ENCODE results near the gene ATP7B.

ATP7B gene

DNA sequence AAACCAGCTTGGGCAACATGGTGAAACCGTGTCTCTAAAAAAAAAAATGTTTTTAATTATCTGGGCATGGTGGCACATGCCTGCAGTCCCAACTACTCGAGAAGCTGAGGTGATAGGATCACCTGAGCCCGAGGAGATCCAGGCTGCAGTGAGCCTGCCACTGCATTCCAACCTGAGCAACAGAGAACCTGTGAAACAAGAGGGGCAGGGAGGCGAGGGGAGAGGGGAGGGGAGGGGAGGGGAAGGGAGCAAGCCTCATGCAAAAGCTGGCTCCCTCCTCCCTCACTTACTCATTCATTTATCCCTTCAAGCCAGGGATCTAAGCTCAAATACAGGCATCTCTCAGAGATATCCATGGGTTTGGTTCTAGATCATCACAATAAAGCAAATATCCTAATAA lies 8.9 kb downstream of the ATP7B start:
- DNase-seq (ENCODE audit: low read depth), result no peak
- in situ Hi-C loops (cut with HindIII; ENCODE audit: low sequenced_read_pairs), result no loop called here
- TF ChIP-seq, protein P1, sequence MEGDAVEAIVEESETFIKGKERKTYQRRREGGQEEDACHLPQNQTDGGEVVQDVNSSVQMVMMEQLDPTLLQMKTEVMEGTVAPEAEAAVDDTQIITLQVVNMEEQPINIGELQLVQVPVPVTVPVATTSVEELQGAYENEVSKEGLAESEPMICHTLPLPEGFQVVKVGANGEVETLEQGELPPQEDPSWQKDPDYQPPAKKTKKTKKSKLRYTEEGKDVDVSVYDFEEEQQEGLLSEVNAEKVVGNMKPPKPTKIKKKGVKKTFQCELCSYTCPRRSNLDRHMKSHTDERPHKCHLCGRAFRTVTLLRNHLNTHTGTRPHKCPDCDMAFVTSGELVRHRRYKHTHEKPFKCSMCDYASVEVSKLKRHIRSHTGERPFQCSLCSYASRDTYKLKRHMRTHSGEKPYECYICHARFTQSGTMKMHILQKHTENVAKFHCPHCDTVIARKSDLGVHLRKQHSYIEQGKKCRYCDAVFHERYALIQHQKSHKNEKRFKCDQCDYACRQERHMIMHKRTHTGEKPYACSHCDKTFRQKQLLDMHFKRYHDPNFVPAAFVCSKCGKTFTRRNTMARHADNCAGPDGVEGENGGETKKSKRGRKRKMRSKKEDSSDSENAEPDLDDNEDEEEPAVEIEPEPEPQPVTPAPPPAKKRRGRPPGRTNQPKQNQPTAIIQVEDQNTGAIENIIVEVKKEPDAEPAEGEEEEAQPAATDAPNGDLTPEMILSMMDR (IDR thresholded peaks at IDR 0.05; ENCODE audit: low read depth, low read length, missing control alignments), result no peak
- H3K4me3 ChIP-seq (ENCODE audit: low read depth, low read length), result no peak overlapping the region

DNA sequence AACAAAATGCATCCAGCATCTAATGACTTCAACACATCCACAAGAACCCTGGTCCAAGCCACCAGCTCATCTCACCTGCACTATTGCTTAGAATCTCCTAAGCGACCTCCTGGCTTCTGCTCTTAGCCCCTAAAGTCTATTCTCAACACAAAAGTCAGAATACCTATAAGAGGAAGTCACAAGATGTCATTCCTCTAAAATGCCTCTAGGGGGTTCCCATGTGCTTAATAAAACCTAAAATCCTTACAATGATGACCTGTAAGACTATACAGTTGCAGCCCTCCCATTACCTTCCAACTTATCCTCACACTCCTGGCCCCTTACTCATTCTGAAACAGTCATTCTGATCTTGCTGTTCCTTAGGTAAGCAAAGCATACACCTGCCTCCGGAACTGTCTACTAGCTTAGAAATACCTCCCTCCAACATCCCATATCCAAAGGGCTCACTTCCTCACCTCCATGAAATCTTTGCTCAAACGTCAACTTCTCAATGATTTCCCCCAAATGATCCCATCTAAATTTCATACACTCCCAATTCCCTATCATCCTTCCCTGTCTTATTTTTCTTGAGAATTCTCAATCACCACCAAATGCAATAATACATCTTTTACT lies 10.0 kb downstream of the ATP7B start:
- peak; percentile 5 for DNase-seq (ENCODE audit: low read depth)
- TF ChIP-seq, protein P1 (IDR thresholded peaks at IDR 0.05; ENCODE audit: low read depth, low read length, missing control alignments), result peak; percentile 67
- no peak overlapping the region for H3K4me3 ChIP-seq (ENCODE audit: low read depth, low read length)
- in situ Hi-C loops (cut with HindIII; ENCODE audit: low sequenced_read_pairs), result no loop called here

DNA sequence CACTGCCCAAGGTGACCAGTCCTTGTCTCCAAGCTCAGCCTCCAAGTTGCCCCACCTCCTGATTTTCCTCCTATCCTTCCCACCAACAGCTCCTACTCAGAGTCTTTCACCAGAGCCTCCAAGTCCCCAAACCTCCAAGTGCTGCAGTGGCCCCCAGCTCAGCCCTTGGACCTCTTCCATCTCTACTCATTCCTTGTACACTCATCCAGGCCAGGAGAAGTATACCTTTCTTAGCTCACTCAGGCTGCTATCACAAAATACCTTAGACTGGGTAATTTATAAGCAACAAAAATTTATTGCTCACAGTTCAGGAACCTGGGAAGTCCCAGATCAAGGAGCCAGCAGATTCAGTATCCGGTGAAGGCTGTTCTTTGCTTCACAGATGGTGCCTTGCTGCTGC lies 11.3 kb downstream of the ATP7B start:
- no peak for DNase-seq (ENCODE audit: low read depth)
- H3K4me3 ChIP-seq (ENCODE audit: low read depth, low read length), result no peak overlapping the region
- in situ Hi-C loops (cut with HindIII; ENCODE audit: low sequenced_read_pairs), result no loop called here
- TF ChIP-seq, protein P1 (IDR thresholded peaks at IDR 0.05; ENCODE audit: low read depth, low read length, missing control alignments), result no peak

- in situ Hi-C loops (cut with HindIII; ENCODE audit: low sequenced_read_pairs), result no loop called here
- H3K4me3 ChIP-seq (ENCODE audit: low read depth, low read length), result no peak overlapping the region
- TF ChIP-seq, protein P1 (IDR thresholded peaks at IDR 0.05; ENCODE audit: low read depth, low read length, missing control alignments), result no peak
- peak; percentile 4 for DNase-seq (ENCODE audit: low read depth)
Measured at GRCh38 chr13:51999510-51999911, 11.7 kb downstream of the ATP7B start.

GRCh38 chr13:51998723-51999509 lies 12.3 kb downstream of the ATP7B start:
- in situ Hi-C loops (cut with HindIII; ENCODE audit: low sequenced_read_pairs), result no loop called here
- DNase-seq (ENCODE audit: low read depth), result no peak
- H3K4me3 ChIP-seq (ENCODE audit: low read depth, low read length), result no peak overlapping the region
- TF ChIP-seq, protein P1 (IDR thresholded peaks at IDR 0.05; ENCODE audit: low read depth, low read length, missing control alignments), result no peak

DNA sequence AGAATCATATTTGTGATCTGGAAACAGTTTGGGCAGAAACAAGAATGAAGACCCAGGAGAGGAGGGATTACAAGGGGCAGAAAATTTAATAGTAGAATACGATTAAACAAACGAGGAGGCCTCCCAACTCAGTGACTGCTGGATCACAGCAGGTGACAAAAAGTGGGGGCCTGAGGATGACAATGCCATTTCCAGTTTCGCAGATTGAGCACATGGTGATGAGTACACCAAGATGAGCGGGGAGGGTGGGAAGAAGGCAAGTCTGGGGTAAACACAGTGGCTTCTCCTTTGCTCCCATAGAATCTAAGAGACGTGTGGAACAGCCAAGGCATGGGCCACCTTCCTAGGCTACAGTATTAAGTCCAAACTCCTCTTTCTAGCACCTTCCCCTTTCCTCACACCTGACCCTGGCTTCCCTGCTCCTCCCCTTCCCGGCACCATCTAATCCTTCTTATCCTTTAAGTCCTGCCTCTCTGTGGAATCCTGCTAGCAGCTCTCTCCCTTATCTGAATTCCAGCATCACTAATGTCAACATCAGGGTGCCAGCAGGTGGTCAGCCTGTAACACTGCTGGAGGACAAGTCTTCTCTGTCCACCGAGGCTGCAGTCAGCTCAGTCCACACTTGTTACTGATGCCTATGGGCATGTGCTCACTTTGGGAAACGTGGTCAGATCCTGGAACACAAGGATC lies 13.5 kb downstream of the ATP7B start:
- no peak overlapping the region for H3K4me3 ChIP-seq (ENCODE audit: low read depth, low read length)
- TF ChIP-seq, protein P1 (IDR thresholded peaks at IDR 0.05; ENCODE audit: low read depth, low read length, missing control alignments), result no peak
- in situ Hi-C loops (cut with HindIII; ENCODE audit: low sequenced_read_pairs), result no loop called here
- no peak for DNase-seq (ENCODE audit: low read depth)

All from astrocyte of the cerebellum (primary cell).